D341Med (cell line): ENCODE data around the gene AHRR.
A peak's percentile ranks its signal among the peaks of the same experiment; 100 is the strongest.
"Not testable (repeated sequence)": the region's sequence is repeated elsewhere in the genome, so short reads cannot be mapped to it uniquely, and the experiment has no call there.

Source experiments
- DNase-seq: peaks from one replicate; pipeline ENCODE4 v3.0.0; 2012; ENCODE audit warnings: low spot score

AHRR gene

DNA sequence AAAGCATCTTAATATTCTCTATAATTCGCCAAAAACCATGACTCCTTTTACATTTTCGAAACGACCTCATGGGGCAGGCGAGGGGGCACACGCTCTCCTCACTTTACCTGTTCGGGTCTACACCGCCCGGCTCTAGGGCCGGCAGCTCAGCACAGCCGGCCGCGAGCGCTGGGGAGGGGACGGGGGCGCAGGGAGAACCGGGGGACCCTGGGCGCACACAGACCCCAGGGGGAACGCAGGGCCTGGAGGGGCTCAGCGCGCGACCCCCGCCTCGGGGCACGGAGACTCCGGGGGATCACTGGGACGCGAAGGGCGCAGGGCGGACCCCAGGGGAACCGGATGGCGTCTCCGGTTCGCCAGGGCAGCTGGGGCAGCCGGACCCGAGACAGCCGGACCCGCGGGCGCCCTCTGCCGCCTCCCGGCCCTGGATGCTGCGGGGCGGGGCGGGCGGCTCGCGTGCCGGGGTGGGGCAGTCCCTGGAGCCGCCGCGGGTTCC, at the start of gene AHRR:
TSS of gene AHRR (plus strand) at position 485 of the 496 bp plus-strand sequence. CDS start 22,189 bp downstream, outside the sequence.
- DNase-seq = peak; percentile 90

DNA sequence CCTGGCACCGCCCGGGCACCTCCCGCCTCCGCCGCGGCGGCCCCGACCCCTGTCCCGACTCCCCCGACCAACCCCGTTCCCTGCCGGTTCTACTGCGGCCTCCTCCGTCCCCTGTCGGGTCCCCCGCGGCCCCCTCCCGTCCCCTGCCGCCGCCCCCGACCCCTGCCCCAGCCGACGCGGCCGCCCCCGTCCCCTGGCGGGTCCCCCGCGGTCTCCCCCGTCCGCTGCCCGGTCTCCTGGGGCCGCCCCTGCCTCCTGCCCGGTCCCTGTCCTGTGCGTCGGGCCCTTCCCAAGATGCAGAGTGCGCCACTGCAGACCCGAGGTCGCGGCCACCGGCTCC, 49.7 kb upstream of the AHRR start:
- DNase-seq = not testable (repeated sequence)

GRCh38 chr5:273091-273490, 48.4 kb upstream of the AHRR start:
- not testable (repeated sequence) for DNase-seq

DNA sequence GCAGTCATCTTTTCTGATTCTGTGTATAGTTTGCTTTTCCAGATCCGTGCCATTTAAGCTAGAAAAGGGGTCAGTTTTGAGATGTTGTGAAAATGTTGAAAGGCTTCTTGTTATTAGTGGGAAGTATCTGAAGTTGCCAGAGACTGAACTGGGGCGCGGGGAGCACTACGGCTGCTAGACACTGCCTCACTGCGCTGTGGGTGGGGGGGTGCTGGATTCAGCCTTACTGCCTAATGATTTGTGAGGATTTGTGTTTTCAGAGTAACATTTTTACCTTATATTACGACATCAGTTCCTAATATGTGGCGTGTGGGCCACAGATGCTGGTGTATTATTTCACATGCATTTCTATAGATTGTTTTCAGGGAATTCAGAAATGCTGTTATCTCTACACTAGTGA, 48.0 kb upstream of the AHRR start:
- not testable (repeated sequence) for DNase-seq

GRCh38 chr5:274346-274745, 47.2 kb upstream of the AHRR start:
- DNase-seq = not testable (repeated sequence)

GRCh38 chr5:278646-279045, 42.9 kb upstream of the AHRR start:
- no peak for DNase-seq

DNA sequence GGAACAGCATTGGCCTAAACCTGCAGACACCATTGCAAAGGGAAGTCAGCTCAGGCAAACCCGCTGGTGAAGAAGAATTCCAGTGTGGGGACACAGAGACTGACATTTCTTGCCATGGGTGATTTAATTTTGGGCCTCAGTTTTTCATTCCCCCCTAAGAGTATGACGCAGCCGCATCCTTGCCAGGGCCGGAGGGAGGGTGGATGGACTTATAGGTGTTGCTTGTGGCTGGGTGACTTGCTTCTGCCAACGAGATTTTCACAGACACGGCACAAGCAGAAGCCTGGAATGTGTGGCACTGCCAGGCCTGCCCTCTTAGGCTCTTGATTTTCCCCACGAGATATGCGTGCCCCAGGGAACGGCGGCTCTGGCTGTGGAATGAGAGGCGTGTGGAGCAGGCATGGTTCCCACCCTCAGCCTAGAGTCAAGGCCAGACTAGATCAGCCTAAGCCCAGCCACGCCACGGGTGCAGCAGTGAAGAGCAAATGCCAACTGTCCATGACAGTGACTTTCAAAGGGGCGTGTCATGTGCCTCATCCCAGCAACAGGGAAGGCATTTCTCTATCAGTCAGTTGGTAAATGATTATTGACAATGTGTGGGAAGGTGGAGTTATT, 42.4 kb upstream of the AHRR start:
- DNase-seq = not testable (repeated sequence)

GRCh38 chr5:285991-286557, 35.4 kb upstream of the AHRR start:
- DNase-seq = no peak

GRCh38 chr5:290200-290599, 31.3 kb upstream of the AHRR start:
- not testable (repeated sequence) for DNase-seq

GRCh38 chr5:291345-291744, 30.2 kb upstream of the AHRR start:
- DNase-seq = not testable (repeated sequence)

DNA sequence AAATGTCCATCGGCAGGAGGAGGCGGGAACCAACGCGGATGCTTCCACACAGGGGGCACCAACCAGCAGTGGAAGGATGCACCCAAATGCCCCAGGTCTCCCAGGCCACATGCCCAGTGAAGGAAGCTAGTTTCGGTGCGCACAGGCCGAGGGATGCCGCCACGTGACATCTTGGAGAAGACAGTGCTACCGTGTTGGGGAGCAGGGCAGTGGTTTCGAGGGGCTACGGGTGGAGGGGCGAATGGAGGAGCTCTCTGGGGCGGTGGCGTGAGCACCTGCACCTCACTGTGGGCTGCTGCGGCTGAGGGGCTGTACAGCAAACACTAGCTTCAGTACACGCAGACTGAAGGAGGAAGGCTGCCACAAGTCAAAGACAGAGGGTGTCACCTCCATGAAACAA, 26.7 kb upstream of the AHRR start:
- not testable (repeated sequence) for DNase-seq

DNA sequence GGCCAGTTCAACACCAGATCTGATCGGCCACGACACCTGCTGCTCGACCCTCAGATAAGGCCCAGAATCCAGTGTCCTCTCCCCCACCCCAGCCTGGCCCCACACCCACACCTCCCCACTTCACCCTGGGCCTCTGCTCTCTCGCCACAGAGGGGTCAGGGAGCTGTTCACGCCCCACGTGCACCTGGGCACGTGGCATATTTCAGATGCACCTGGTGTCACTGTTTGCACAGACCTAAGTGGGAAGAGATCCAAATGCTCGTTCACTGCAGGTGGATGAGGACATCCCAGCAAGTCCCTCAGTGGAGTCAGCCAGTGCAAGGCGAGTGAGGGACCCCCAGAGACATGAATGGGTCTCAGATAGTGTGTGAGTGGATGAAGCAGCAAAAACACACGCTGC, 25.3 kb upstream of the AHRR start:
- not testable (repeated sequence) for DNase-seq

GRCh38 chr5:296954-297353, 24.6 kb upstream of the AHRR start:
- not testable (repeated sequence) for DNase-seq

- DNase-seq = not testable (repeated sequence)
Observed at GRCh38 chr5:297448-297847, 24.1 kb upstream of the AHRR start.

- not testable (repeated sequence) for DNase-seq
Observed at GRCh38 chr5:297991-298736, 23.4 kb upstream of the AHRR start.

DNA sequence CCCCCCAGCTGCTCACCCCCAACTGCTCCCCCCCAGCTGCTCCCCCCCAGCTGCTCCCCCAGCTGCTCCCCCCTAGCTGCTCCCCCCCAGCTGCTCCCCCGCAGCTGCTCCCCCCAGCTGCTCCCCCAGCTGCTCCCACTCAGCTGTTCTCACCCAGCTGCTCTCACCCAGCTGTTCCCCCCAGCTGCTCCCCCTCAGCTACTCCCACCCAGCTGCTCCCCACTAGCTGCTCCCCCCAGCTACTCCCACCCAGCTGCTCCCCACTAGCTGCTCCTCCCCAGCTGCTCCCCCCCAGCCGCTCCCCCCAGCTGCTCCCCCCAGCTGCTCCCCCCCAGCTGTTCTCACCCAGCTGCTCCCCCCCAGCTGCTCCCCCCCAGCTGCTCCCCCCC, 22.8 kb upstream of the AHRR start:
- DNase-seq = no peak

DNA sequence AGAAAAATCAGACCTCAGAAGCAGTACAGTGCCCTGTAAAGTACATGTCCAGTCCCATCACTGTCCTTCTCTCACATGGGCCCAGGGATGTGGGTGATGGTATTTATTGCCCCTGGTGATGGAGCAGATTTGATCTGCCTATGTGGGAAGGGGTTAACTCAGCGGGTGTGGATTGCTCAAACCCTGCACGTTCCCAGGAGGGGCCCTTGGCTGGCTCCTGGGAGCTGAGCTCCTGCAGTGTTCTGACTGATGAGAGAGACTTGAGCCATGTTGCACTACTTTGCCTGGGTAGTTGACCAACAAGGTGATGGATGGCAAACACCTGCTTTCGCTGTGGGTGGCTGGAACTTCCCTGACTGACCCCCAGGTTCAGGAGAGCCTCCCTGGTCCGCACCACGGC, 21.6 kb upstream of the AHRR start:
- DNase-seq = not testable (repeated sequence)

GRCh38 chr5:300691-301435, 20.7 kb upstream of the AHRR start:
- not testable (repeated sequence) for DNase-seq

DNA sequence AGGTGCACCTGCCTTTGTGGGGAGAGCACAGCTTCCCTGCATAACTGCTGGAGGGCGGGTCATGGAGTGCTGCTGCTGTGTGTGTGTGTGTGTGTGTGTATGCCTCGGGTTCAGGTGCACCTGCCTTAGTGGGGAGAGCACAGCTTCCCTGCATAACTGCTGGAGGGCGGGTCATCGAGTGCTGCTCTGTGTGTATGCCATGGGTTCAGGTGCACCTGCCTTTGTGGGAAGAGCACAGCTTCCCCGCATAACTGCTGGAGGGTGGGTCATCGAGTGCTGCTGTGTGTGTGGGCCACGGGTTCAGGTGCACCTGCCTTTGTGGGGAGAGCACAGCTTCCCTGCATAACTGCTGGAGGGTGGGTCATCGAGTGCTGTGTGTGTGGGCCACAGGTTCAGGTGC, 19.1 kb upstream of the AHRR start:
- DNase-seq = not testable (repeated sequence)

GRCh38 chr5:302966-303365, 18.5 kb upstream of the AHRR start:
- no peak for DNase-seq

DNA sequence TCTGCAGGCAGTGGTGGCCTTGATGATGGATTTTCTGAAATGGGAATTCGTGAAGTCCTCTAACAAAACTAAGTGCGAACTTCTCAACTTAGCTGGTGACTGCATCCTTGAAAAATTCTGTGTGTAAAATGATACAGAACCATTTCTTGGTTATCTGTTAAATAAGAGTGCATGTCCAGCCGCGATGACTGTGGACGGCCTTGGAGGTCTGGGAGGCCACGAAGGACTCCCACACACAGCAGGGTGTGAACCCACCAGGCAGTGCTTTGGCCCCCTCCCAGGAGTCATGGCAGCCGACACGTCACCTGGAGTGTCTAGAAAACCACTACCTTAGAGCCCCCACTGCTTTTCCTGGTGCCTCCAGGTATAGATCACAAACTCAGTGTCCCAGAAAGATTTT, 17.8 kb upstream of the AHRR start:
- not testable (repeated sequence) for DNase-seq

DNA sequence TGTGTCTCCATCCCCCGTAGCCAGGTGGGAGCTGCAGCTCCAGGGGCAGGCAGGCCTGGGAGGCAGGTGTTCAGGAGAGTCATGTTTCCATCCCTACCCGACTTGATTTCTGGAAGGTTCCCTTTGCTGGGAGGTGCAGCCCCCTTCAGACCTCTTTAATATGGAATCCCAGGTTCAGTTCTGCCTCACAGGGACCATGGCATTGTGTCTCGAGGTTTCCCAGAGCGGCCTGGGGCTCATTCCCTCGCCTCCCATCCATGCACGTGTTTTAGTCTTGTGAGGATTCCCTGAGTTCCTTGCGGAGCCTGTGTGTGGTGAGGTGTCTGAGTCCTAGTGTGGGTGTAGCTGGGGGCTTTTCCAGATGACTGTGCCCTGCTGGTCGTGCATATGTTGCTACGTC, 16.5 kb upstream of the AHRR start:
- no peak for DNase-seq

DNA sequence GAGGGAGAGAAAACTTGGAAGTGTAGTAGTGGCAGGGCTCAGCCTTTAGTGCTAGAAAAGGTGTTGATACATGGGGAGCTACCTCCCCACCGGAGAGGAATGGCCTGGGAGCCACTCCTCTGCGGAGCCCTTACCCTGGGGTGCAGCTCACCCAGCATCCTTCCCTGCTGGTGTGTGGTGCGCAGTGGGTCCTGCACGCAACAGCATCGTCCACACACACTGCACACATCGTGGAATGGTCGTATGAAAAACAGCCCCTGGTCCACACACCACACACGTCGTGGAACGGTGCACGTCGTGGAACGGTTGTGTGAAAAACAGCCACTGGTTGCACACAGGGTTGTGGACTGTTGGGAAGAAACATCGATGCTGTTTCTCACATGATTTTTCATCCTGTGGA, 16.1 kb upstream of the AHRR start:
- DNase-seq = no peak
